ENCODE results near the gene PLXNA3.

- TF ChIP-seq, protein P1, sequence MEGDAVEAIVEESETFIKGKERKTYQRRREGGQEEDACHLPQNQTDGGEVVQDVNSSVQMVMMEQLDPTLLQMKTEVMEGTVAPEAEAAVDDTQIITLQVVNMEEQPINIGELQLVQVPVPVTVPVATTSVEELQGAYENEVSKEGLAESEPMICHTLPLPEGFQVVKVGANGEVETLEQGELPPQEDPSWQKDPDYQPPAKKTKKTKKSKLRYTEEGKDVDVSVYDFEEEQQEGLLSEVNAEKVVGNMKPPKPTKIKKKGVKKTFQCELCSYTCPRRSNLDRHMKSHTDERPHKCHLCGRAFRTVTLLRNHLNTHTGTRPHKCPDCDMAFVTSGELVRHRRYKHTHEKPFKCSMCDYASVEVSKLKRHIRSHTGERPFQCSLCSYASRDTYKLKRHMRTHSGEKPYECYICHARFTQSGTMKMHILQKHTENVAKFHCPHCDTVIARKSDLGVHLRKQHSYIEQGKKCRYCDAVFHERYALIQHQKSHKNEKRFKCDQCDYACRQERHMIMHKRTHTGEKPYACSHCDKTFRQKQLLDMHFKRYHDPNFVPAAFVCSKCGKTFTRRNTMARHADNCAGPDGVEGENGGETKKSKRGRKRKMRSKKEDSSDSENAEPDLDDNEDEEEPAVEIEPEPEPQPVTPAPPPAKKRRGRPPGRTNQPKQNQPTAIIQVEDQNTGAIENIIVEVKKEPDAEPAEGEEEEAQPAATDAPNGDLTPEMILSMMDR (IDR thresholded peaks at IDR 0.05; ENCODE audit: insufficient read depth, low read length, poor library complexity, severe bottlenecking), result no peak
- no peak for TF ChIP-seq EZH2phosphoT487 (conservative IDR thresholded peaks at IDR 0.05; ENCODE audit: low read length)
These were observed 48.6 kb downstream of the PLXNA3 start for GRCh38 chrX:154506483-154507332.
